ENCODE measurements around the gene PODXL.
"Not testable (repeated sequence)": the region's sequence is repeated elsewhere in the genome, so short reads cannot be mapped to it uniquely, and the experiment has no call there.

Gene PODXL

GRCh38 chr7:131507592-131508331, 48.7 kb downstream of the PODXL start:
- peak; percentile 72 for DNase-seq

GRCh38 chr7:131506597-131506996, 49.8 kb downstream of the PODXL start:
- peak; percentile 7 for DNase-seq

DNA sequence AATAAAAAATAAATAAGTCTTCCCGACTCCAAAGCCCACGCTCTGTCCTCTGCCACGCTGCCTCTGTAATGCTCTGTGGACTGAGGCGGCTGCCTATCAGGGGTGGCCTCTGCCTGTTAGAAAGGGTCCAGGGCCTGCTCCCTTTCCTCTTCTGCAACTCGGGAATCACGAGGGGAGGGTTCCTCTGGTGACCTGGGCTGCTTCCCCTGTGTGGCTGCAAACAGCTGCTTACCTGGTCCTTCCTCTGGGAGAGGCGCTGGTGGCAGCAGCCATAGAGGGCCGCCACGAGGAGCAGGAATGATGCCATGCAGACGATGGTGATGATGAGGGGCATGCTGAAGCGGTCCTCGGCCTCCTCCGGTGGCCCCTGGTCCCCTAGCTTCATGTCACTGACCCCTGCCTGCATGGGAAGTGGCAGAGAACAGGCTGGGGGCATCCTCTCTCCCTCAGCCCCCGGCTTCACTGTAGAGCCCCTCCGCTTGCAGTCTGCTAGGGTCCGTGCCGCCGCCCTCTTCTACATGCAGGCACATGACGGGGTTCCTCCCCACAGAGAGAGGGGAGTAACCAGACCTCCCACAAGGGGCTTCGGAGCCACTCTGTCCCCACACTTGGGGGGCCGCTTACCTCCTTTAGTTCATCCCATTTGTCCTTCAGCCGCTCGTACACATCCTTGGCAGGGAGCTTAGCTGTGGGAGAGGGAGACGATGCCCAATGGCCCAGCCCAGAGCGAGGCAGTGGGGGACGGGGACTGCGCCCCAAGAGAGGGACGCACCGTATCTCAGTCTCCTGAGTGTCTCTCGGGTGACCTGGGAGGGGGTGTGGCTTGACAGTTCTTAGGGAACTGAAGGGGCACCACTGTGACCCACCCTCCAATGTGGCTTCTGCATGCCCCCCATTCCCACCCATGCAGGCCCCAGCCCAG, 50.5 kb downstream of the PODXL start:
- DNase-seq = no peak

GRCh38 chr7:131505037-131505620, 51.3 kb downstream of the PODXL start:
- DNase-seq = not testable (repeated sequence)

DNA sequence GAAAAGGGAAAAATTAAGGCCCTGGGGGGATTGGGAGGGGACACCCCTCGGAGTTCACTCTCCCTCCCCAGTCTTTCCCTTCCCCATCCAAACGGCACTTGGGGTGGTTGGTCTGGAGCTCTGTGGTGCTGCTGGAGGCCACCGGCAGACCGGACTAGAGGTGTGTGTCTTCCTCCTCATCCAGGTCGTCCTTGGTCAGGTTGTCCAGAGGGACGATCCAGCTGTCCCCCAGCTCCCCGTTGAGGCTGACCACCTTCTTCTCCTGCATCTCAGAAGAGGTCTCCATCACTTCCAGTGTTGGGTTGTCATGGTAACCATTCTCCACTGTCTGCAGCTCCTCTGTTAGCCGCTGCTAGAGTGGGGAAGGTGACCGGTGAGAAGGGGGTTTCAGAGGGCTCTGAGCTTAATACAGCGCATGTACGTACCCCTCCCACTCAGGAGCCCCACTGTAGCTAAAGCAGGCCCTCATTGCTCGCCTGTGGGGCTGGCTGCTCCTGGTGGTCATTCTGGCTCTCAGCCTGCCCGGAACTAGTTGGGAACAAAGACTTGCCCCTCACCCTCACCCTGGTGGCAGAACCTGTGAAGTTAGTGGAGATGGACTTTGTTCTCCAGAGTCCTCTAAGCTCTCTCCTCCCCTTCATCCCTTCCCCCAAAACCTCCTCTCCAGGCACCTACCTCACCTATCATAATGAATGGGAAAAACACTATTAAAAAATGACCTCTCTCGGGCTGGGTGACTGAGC, 52.1 kb downstream of the PODXL start:
- no peak for DNase-seq

GRCh38 chr7:131503639-131504038, 52.8 kb downstream of the PODXL start:
- no peak for DNase-seq

GRCh38 chr7:131502810-131503508, 53.5 kb downstream of the PODXL start:
- peak; percentile 47 for DNase-seq

- no peak for DNase-seq
These were observed 54.3 kb downstream of the PODXL start for GRCh38 chr7:131501930-131502685.

GRCh38 chr7:131501422-131501821, 55.0 kb downstream of the PODXL start:
- DNase-seq = no peak

DNA sequence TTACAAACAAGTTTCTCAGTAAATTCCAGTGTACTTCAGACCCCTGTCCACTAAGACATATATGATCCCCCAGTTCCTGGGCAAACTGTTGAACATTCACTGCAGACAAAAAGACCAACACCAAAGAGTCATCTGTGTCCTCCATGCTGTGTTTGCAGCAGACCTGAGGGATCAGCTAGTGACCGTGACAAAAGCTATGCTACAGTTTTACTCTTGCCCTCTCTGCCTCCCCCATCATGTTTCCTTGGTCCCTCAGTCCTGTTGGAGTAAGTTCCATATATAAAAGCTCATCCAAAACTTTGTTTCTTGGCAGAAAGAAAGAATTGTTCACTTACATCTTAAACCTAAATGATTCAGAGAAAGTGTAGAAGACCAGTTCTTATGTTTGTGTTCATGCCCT, 56.1 kb downstream of the PODXL start:
- no peak for DNase-seq

GRCh38 chr7:131499801-131500200, 56.6 kb downstream of the PODXL start:
- no peak for DNase-seq

DNA sequence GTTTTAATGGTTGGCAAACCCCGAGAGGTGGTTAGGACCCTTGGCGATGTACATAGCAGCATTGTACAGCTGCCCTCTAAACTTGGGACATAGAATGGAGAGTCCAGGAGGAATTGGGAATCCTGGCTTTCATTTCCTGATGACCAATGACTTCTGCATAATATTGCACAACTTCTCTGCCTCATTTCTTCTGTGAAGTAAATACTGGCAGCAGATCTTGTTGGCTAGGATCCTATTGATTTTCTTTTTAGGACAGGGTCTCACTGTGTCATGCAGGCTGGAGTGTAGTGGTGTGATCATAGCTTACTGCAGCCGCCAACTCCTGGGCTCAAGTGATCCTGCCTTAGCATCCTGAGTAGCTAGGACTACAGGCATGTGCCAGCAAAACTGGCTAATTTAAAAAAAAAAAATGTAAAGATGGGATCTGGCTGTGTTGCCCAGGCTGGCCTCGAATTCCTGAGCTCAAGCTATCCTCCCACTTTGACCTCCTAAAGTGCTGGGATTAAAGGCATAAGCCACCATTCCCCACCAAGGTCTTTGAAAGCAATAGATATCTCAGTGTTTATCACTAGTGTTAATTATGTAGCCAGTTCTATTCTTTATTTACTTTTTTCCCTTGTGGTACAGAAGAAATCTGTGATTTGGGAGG, 58.1 kb downstream of the PODXL start:
- no peak for DNase-seq

DNA sequence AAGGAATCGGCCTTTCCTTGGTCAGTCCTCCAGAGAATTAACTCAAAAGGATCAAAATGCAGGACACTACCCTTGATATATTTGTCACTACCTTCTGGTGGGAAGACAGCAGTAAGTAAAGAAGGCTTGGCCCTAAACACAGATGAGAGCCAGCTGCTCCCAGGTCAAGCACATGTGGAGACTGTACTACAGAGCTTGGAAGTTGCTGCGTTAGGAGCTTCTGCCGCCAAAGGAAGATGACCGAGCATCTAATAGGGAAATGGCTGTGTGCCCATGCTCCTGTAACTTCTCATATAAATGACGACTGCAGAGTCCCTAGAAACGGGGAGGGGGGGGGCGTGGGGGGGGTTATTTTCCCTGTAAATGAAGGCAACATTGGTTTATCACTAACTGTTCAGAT, 59.0 kb downstream of the PODXL start:
- no peak for DNase-seq

DNA sequence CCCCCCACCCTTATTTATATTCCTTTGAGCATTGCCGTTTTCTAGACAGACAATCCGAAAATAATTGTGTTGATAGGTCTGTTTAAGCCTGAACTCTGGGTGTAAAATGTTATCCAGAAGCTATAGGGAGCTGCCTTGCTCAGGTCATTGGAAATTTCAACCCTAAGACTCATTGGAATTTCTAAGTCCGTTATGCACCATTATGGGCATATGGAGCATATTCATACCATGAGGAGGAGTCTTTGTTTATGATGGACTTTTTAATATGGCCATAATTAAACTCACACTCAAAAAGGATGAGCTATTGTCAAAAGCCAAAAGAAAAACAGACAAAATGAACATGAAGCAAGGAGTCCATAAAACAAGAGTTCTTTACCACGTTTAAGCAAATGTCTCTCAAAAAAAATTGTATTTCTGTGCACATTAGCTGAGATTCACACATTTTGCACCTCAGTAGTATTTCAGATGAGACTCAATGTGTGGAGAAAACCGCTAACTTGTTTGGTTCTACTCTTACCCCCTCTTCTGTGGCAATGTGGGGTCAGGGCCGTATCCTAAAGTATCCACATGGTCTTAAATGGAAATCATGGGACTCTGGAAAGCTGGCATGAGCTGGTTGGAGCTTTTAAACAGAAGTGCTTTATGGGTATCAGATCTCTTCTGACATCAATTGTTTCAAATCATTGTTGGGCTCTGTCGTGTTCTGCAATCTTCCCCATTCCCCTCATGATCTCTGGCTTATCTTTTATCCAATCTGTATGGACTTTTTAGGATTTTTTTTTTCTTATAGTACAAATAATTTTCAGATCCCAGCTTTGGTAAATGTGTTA, 60.5 kb downstream of the PODXL start:
- no peak for DNase-seq

GRCh38 chr7:131494182-131494581, 62.2 kb downstream of the PODXL start:
- no peak for DNase-seq

- peak; percentile 7 for DNase-seq
These were observed 62.8 kb downstream of the PODXL start for GRCh38 chr7:131493581-131493980.

- DNase-seq = no peak
These were observed 63.3 kb downstream of the PODXL start for GRCh38 chr7:131493081-131493480.

DNA sequence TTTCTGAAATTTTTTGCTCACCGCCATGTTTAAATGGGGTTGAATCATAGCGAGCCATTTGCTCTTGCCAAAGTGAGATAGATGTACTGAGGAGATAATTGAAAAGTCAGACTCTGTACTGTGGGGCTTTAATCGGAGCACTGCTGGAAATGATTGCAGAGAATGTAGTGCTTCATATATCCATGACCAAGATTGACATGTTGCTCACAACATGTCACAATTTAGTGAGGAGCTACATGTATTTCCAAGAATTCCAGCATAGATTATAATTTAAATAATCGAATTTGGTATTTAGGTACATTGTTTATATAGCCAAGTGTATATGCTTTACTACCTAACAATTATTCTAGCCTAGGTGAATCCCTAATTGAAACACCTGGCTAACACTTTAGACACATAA, 66.5 kb downstream of the PODXL start:
- DNase-seq = no peak

GRCh38 chr7:131489196-131489595, 67.2 kb downstream of the PODXL start:
- no peak for DNase-seq

GRCh38 chr7:131488361-131488760, 68.1 kb downstream of the PODXL start:
- no peak for DNase-seq

Data from NCI-H1694 treated with DMSO at 0.1 percent for 48 hours (cell line).